Vagina (tissue), 2 donors: ENCODE results near the gene TLE5.

ENCODE experiments used
- POLR2A ChIP-seq, 2 donors: fragments of 450-650 bp; IDR thresholded peaks; one replicate each; pipeline ENCODE4 v1.6.1; 2017; ENCODE audit warnings: antibody characterized with exemption in 2 of 2, mild to moderate bottlenecking in 2 of 2, moderate library complexity in 2 of 2
- POLR2AphosphoS5 ChIP-seq, 2 donors: sonication (generic); formaldehyde crosslinking; IDR thresholded peaks; one replicate each; pipeline ENCODE4 v1.9.0; 2017; ENCODE audit warnings: antibody characterized with exemption in 2 of 2, mild to moderate bottlenecking in 2 of 2, low read depth in 1 of 2; ENCODE audit not compliant: insufficient read depth in 1 of 2
- TF ChIP-seq, protein P1 (sequence below), 3 experiments: fragments of 450-650 bp in 2 of 3; fragments of 200-600 bp in 1 of 3; sonication (generic) in 1 of 3; IDR thresholded peaks; one replicate each; pipeline ENCODE4 v1.5.1; 2017 to 2019; ENCODE audit warnings: antibody characterized with exemption in 3 of 3, mild to moderate bottlenecking in 2 of 3, moderate library complexity in 2 of 3

DNA sequence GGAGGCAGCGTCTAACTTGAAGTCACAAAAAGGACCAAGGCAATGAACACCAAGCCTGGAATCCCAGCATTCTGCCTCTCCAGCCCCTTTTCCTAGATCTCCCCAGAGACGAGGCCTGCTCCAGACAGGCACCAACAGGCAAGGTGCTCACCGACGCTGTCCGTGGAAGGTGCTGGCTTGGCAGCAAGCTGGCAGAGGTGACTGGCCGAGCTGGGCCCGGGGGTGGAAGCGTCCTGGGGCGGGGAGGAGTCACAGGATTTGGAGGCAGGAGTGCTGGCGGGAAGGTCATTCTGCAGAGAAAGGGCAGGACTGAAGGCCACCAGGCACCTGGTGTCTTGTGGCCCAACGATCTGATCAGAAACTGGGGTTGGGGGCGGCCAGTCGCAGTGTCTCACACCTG lies 51.4 kb downstream of the TLE5 start:
- TF ChIP-seq, protein P1, sequence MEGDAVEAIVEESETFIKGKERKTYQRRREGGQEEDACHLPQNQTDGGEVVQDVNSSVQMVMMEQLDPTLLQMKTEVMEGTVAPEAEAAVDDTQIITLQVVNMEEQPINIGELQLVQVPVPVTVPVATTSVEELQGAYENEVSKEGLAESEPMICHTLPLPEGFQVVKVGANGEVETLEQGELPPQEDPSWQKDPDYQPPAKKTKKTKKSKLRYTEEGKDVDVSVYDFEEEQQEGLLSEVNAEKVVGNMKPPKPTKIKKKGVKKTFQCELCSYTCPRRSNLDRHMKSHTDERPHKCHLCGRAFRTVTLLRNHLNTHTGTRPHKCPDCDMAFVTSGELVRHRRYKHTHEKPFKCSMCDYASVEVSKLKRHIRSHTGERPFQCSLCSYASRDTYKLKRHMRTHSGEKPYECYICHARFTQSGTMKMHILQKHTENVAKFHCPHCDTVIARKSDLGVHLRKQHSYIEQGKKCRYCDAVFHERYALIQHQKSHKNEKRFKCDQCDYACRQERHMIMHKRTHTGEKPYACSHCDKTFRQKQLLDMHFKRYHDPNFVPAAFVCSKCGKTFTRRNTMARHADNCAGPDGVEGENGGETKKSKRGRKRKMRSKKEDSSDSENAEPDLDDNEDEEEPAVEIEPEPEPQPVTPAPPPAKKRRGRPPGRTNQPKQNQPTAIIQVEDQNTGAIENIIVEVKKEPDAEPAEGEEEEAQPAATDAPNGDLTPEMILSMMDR (IDR thresholded peaks at IDR 0.05) = no peak
- TF ChIP-seq POLR2A (IDR thresholded peaks at IDR 0.05) (no peak), POLR2AphosphoS5 (IDR thresholded peaks at IDR 0.05; ENCODE audit: insufficient read depth in 1 of 2, low read depth in 1 of 2) (no peak)
